ENCODE data around the gene MAOB. TPM values are rescaled to one million over a fixed set of nuclear protein-coding genes. Genes with fewer than 3 reads are reported as not detected.
A peak's percentile ranks its signal among the peaks of the same experiment; 100 is the strongest.

Gene MAOB
- total and polyA plus RNA-seq, 12 donors: 10.8 to 90.0 (median 41.2) TPM

GRCh38 chrX:43885617-43886016 lies 3.4 kb upstream of the MAOB start:
- no peak for DNase-seq
- Histone ChIP-seq H3K4me3 (no peak overlapping the region), H3K27me3 (peaks cover 11% of the 10 kb centered on the region), H3K4me1 (replicated peaks in 1 of 2) (no peaks in the 10 kb centered on the region), H3K36me3 (replicated peaks in 1 of 2) (no peaks in the 10 kb centered on the region), H3K27ac (no peak overlapping the region), H3K9me3 (replicated peaks in 1 of 3) (no peaks in the 10 kb centered on the region)
- intact Hi-C loops (cut with DNase I): no loop called here
- TF ChIP-seq POLR2A (IDR thresholded peaks at IDR 0.05): no peak
- TF ChIP-seq CTCF (IDR thresholded peaks at IDR 0.05): no peak
- 59 to 91% (median 78%) methylated on average over 5 of the region's 5 CpGs for WGBS, 4 donors

GRCh38 chrX:43881410-43882293 lies 598 bp downstream of the MAOB start:
- DNase-seq: peak; percentile 60 to 86 (median 76)
- H3K27me3 ChIP-seq: peaks cover 11% of the 10 kb centered on the region
- H3K4me1 ChIP-seq (replicated peaks in 1 of 2): no peaks in the 10 kb centered on the region
- no peaks in the 10 kb centered on the region for H3K9me3 ChIP-seq (replicated peaks in 1 of 3)
- peak overlapping the region in 2 of 4 donors; percentile 40 to 55 for H3K4me3 ChIP-seq
- peak overlapping the region in 4 of 5 donors; percentile 59 to 84 (median 66) for H3K27ac ChIP-seq
- TF ChIP-seq CTCF (IDR thresholded peaks at IDR 0.05): no peak
- TF ChIP-seq POLR2A (IDR thresholded peaks at IDR 0.05): no peak
- 14 to 37% (median 34%) methylated on average over 12 to 34 of the region's 34 CpGs for WGBS, 4 donors
- intact Hi-C loops (cut with DNase I): no loop called here
- no peaks in the 10 kb centered on the region for H3K36me3 ChIP-seq (replicated peaks in 1 of 2)

GRCh38 chrX:43880425-43880824 lies 1.8 kb downstream of the MAOB start:
- no peaks in the 10 kb centered on the region for H3K36me3 ChIP-seq (replicated peaks in 1 of 2)
- H3K9me3 ChIP-seq (replicated peaks in 1 of 3): no peaks in the 10 kb centered on the region
- intact Hi-C loops (cut with DNase I): no loop called here
- TF ChIP-seq POLR2A (IDR thresholded peaks at IDR 0.05) (no peak), CTCF (IDR thresholded peaks at IDR 0.05) (no peak)
- DNase-seq: no peak
- no peaks in the 10 kb centered on the region for H3K4me1 ChIP-seq (replicated peaks in 1 of 2)
- H3K27ac ChIP-seq: no peak overlapping the region
- H3K27me3 ChIP-seq: peaks cover 11% of the 10 kb centered on the region
- H3K4me3 ChIP-seq: no peak overlapping the region
- WGBS, 4 donors: 45 to 78% (median 62%) methylated on average over 2 of the region's 2 CpGs

- WGBS, 4 donors: 58 to 77% (median 65%) methylated on average over 6 of the region's 6 CpGs
Measured at GRCh38 chrX:43878906-43879526, 3.2 kb downstream of the MAOB start.

More at GRCh38 chrX:43878906-43879526, 3.2 kb downstream of the MAOB start:
- Histone ChIP-seq H3K36me3 (replicated peaks in 1 of 2) (no peaks in the 10 kb centered on the region), H3K4me3 (no peak overlapping the region), H3K27me3 (peaks cover 11% of the 10 kb centered on the region), H3K4me1 (replicated peaks in 1 of 2) (no peaks in the 10 kb centered on the region), H3K27ac (no peak overlapping the region), H3K9me3 (replicated peaks in 1 of 3) (no peaks in the 10 kb centered on the region)
- intact Hi-C loops (cut with DNase I): no loop called here
- no peak for TF ChIP-seq POLR2A (IDR thresholded peaks at IDR 0.05)
- TF ChIP-seq CTCF (IDR thresholded peaks at IDR 0.05): no peak
- DNase-seq: no peak
